IMR-90 (cell line): ENCODE results near the gene ARSA. TPM values are rescaled to one million over a fixed set of nuclear protein-coding genes. Genes with fewer than 3 reads are reported as not detected.

Experiments used
- ATAC-seq: fragments of 200-7000 bp; cut with Tn5 transposase; 2 replicates; pipeline ENCODE4 v1.9.1; 2020; ENCODE audit warnings: low read depth, mild to moderate bottlenecking, moderate library complexity
- BruUV-seq: library from RNA; stranded (reverse); fragments of 400-500 nt; replicated peaks from 2 replicates; lab custom pipeline; 2021; lab: Mats Ljungman, UMichigan
- CTCF ChIA-PET: fragments of 300-600 bp; formaldehyde crosslinking; extraction: SDS; loops from one replicate; lab custom pipeline; 2021; ENCODE audit warnings: antibody characterized with exemption; lab: Yijun Ruan, JAX
- POLR2A ChIA-PET: fragments of 300-600 bp; sonication (Branson Sonifier 250); formaldehyde crosslinking; loops from one replicate; lab custom pipeline; 2022; ENCODE audit warnings: antibody characterized with exemption; ENCODE audit not compliant: unreplicated experiment; lab: Charles Lee
- DNase-seq: peaks from one replicate; pipeline ENCODE4 v3.0.0; 2013
- H2AFZ ChIP-seq: replicated peaks from 2 replicates; pipeline ENCODE3; 2013; ENCODE audit warnings: low read length, mild to moderate bottlenecking; ENCODE audit not compliant: poor library complexity
- H2AK5ac ChIP-seq: 2 replicates; pipeline ENCODE4 v1.6.1; 2013; ENCODE audit warnings: low read depth, low read length, inconsistent platforms
- H2AK9ac ChIP-seq: replicated peaks from 2 replicates; pipeline ENCODE3; 2013; ENCODE audit warnings: mild to moderate bottlenecking, low read depth, low read length, moderate library complexity; ENCODE audit not compliant: poor library complexity
- H2BK120ac ChIP-seq: 2 replicates; pipeline ENCODE4 v1.6.1; 2013; ENCODE audit warnings: low read depth, low read length, inconsistent platforms
- H2BK15ac ChIP-seq: 3 replicates; pipeline ENCODE4 v1.6.1; 2013; ENCODE audit warnings: low read depth, low read length, inconsistent platforms
- H2BK20ac ChIP-seq: 2 replicates; pipeline ENCODE4 v1.6.1; 2013; ENCODE audit warnings: low read depth, mild to moderate bottlenecking, inconsistent platforms, low read length, moderate library complexity
- H2BK5ac ChIP-seq: 2 replicates; pipeline ENCODE4 v1.6.1; 2013; ENCODE audit warnings: mild to moderate bottlenecking, low read depth, low read length, inconsistent platforms; ENCODE audit not compliant: poor library complexity, severe bottlenecking
- H3K14ac ChIP-seq: replicated peaks from 2 replicates; pipeline ENCODE4 v1.6.1; 2013; ENCODE audit warnings: low read depth, low read length, inconsistent platforms
- H3K18ac ChIP-seq: 2 replicates; pipeline ENCODE4 v1.6.1; 2013; ENCODE audit warnings: low read depth, low read length, control low read depth
- H3K23ac ChIP-seq: 2 replicates; pipeline ENCODE4 v1.6.1; 2013; ENCODE audit warnings: low read depth, low read length, inconsistent platforms
- H3K27ac ChIP-seq: 2 replicates; pipeline ENCODE4 v1.5.1; 2013; ENCODE audit warnings: mild to moderate bottlenecking, control low read depth, low read length; ENCODE audit not compliant: insufficient read depth
- H3K27me3 ChIP-seq: 2 replicates; pipeline ENCODE4 v1.6.1; 2013; ENCODE audit warnings: low read length; ENCODE audit not compliant: control insufficient read depth, insufficient read depth
- H3K36me3 ChIP-seq: 2 replicates; pipeline ENCODE4 v1.6.1; 2013; ENCODE audit warnings: low read length, mixed read lengths; ENCODE audit not compliant: control insufficient read depth, insufficient read depth
- H3K4ac ChIP-seq: 2 replicates; pipeline ENCODE4 v1.6.1; 2013; ENCODE audit warnings: low read depth, low read length, inconsistent platforms
- H3K4me1 ChIP-seq: 2 replicates; pipeline ENCODE4 v1.6.1; 2013; ENCODE audit warnings: low read length, mixed read lengths; ENCODE audit not compliant: control insufficient read depth, insufficient read depth
- H3K4me2 ChIP-seq: 2 replicates; pipeline ENCODE4 v1.6.1; 2013; ENCODE audit warnings: low read depth, mild to moderate bottlenecking, control low read depth, low read length, moderate library complexity
- H3K4me3 ChIP-seq: 2 replicates; pipeline ENCODE4 v1.5.1; 2013; ENCODE audit warnings: low read depth, mild to moderate bottlenecking, control low read depth, low read length, moderate library complexity; ENCODE audit not compliant: insufficient read depth
- H3K56ac ChIP-seq: 2 replicates; pipeline ENCODE4 v1.6.1; 2013; ENCODE audit warnings: low read length, inconsistent platforms; ENCODE audit not compliant: insufficient read depth; ENCODE audit errors: extremely low read depth
- H3K79me1 ChIP-seq, 2 experiments: 2 replicates each; pipeline ENCODE4 v1.6.1; 2013; ENCODE audit warnings: low read length in 2 of 2, inconsistent platforms in 1 of 2, low read depth in 1 of 2
- H3K9ac ChIP-seq: 2 replicates; pipeline ENCODE4 v1.6.1; 2013; ENCODE audit warnings: low read depth, low read length, control low read depth
- H3K9me1 ChIP-seq: 2 replicates; pipeline ENCODE4 v1.6.1; 2013; ENCODE audit warnings: low read length, inconsistent platforms; ENCODE audit not compliant: insufficient read depth
- H3K9me3 ChIP-seq: 2 replicates; pipeline ENCODE4 v1.6.1; 2013; ENCODE audit warnings: low read length; ENCODE audit not compliant: control insufficient read depth, insufficient read depth
- H4K20me1 ChIP-seq: 2 replicates; pipeline ENCODE4 v1.6.1; 2013; ENCODE audit warnings: low read length, inconsistent platforms; ENCODE audit not compliant: insufficient read depth
- H4K5ac ChIP-seq: 2 replicates; pipeline ENCODE4 v1.6.1; 2013; ENCODE audit warnings: mild to moderate bottlenecking, low read depth, low read length, control low read depth
- H4K8ac ChIP-seq, 2 experiments: 2 replicates each; pipeline ENCODE4 v1.6.1; 2013; ENCODE audit warnings: low read depth in 2 of 2, low read length in 2 of 2, control low read depth in 1 of 2, inconsistent platforms in 1 of 2
- H4K91ac ChIP-seq: 2 replicates; pipeline ENCODE4 v1.6.1; 2013; ENCODE audit warnings: low read depth, low read length, inconsistent platforms; ENCODE audit not compliant: insufficient read depth
- SMC3 ChIP-seq: fragments of 150-350 bp; IDR thresholded peaks from 2 replicates; pipeline ENCODE4 v1.6.1; 2016; ENCODE audit warnings: low read depth, mild to moderate bottlenecking, antibody characterized with exemption, low read length, moderate library complexity
- WGBS, 2 experiments: methylation state at CpG; one replicate each; pipeline versions ENCODE4 v1.1.5 to v1.1.7; 2013; ENCODE audit warnings: missing lambda C conversion rate in 2 of 2; ENCODE audit not compliant: insufficient read length in 1 of 2; ENCODE audit errors: extremely low coverage in 2 of 2; 5-methylcytosine and 5-hydroxymethylcytosine counted together
- dilution Hi-C: fragments of 300-500 bp; cut with HindIII; formaldehyde crosslinking; loops from one replicate; pipeline ENCODE4 v1.14.3; 2018; ENCODE audit warnings: low sequenced_read_pairs; ENCODE audit not compliant: unreplicated experiment
- in situ Hi-C: fragments of 300-500 bp; cut with MboI; formaldehyde crosslinking; loops from 3 replicates; pipeline ENCODE4 v1.14.3; 2019; ENCODE audit warnings: low sequenced_read_pairs, inconsistent platforms, mixed read lengths
- intact Hi-C: fragments of 100-400 bp; cut with micrococcal nuclease; formaldehyde crosslinking; loops from 2 replicates; pipeline ENCODE4 v1.10.0; 2022
- polyA plus RNA-seq, 3 experiments: library from polyadenylated mRNA; depleted of rRNA; stranded (reverse); fragments of >200 nt; gene quantifications; 2 replicates each; pipeline ENCODE4 v1.2.3, GENCODE V29; 2012; ENCODE audit warnings: low replicate concordance in 1 of 3
- total RNA-seq: library from RNA; depleted of rRNA; stranded (reverse); fragments of >200 nt; gene quantifications from 2 replicates; pipeline ENCODE4 v1.2.3, GENCODE V29; 2012

Gene ARSA
- total and polyA plus RNA-seq, 2 of the 4 experiments (the other 2 are of a cell fraction): 3.4 to 24.2 TPM

DNA sequence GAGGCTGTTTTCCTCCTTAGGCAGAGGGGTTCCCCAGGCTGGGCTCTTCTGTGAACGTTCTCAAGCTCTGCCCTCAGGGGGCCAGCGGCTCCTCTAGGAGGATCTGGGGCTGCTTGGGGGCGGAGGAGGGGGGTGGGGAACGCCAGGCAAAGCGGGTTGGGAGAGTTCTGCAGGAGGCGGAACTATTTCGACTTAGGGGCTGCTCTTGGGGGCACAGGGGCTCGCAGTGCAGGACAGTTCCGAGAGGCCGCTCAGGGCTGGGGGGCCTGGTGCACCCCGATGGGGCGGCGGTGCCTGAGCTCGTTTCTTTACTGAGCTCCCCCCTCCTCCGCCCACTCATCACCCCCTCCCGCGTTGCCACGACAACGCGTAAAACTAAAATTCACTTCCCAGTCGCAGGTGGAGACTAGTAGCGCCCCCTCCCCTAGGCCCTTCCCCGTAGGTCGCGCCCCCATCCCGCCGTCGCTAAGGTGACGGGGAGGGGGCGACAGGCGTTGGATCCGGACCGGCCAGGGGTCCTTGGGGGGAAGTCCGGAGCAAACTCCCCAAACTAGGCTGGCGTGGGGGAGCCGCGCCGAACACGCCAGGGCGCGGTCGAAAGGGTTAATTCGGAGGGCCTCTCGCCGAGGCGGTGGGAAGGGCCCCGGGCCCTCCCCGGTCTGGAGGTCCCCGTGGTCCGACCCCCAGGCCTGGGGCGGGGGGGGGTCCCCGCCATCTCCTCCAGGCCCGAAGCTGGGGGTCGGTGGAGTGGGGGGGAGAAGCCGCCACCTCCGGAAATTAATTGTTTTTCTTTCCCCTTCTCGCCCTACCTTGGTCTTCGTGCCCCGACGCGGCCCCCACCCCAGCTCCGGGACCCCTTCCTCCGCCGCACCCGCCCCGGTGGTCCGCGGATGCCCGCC lies 45.5 kb upstream of the ARSA start:
- dilution Hi-C loops: no loop called here
- TF ChIP-seq SMC3: no peak
- H2AK9ac ChIP-seq: no peak overlapping the region
- H2BK15ac ChIP-seq: no peak overlapping the region
- no peak overlapping the region for H2AFZ ChIP-seq
- ChIA-PET POLR2A (no interaction called here), CTCF (interaction anchor here (0.6 kb wide), 2 partner anchors 18 to 215 kb away, joined by 3 to 4 read pairs; no protein-coding TSS in a partner anchor)
- H3K18ac ChIP-seq: no peak overlapping the region
- in situ Hi-C loops: no loop called here
- no peak overlapping the region for H2AK5ac ChIP-seq
- no peak overlapping the region for H2BK120ac ChIP-seq
- no peaks in the 10 kb centered on the region; the same call in 1 of the 2 replicates for H3K9me3 ChIP-seq
- no peaks in the 10 kb centered on the region; the same call in 1 of the 2 replicates for H3K4me1 ChIP-seq
- H3K23ac ChIP-seq: no peak overlapping the region
- 0 out of 2 replicates have a peak overlapping the region, but pooled peaks have one; percentile 2 for H3K4me3 ChIP-seq
- H3K79me1 ChIP-seq: no peaks in the 10 kb centered on the region
- no peak for ATAC-seq
- H4K91ac ChIP-seq: no peak overlapping the region
- intact Hi-C loops: no loop called here
- DNase-seq: no peak
- H3K9me1 ChIP-seq: peaks cover 8% of the 10 kb centered on the region
- H3K27me3 ChIP-seq: peaks cover 49% of the 10 kb centered on the region
- H3K9ac ChIP-seq: no peak overlapping the region
- H4K20me1 ChIP-seq: no peaks in the 10 kb centered on the region; the same call in 1 of the 2 replicates
- no peak overlapping the region for H4K5ac ChIP-seq
- no peak overlapping the region for H3K14ac ChIP-seq
- H4K8ac ChIP-seq: no peak overlapping the region
- H3K56ac ChIP-seq: no peak overlapping the region
- no peak overlapping the region for H3K4ac ChIP-seq
- no peak overlapping the region for H3K27ac ChIP-seq
- WGBS, 2 experiments: 4% methylated on average over 16 of the region's 69 CpGs; no CpG with 5 or more reads in 1 of the 2 experiments
- BruUV-seq: no TSS peak
- no peak overlapping the region for H2BK5ac ChIP-seq
- H3K4me2 ChIP-seq: no peak overlapping the region; the same call in 1 of the 2 replicates
- H3K36me3 ChIP-seq: no peaks in the 10 kb centered on the region
- H2BK20ac ChIP-seq: no peak overlapping the region
